Fibroblast of lung (primary cell): Measurements from ENCODE around the gene HOXC9. TPM values are rescaled to one million over a fixed set of nuclear protein-coding genes. Genes with fewer than 3 reads are reported as not detected.

ENCODE experiments used
- DNase-seq, 2 donors: peaks; one replicate each; pipeline versions ENCODE4 v3.0.0 to v3.0.0-alpha.2; 2010; ENCODE audit warnings: low read depth in 2 of 2
- H2AFZ ChIP-seq: 2 replicates; pipeline ENCODE4 v1.5.1; 2012; ENCODE audit warnings: low read length, control low read depth, inconsistent platforms
- H3K27ac ChIP-seq: 2 replicates; pipeline ENCODE4 v1.5.1; 2011; ENCODE audit warnings: low read length, control low read depth; ENCODE audit not compliant: insufficient read depth
- H3K27me3 ChIP-seq: 2 replicates; pipeline ENCODE4 v1.5.1; 2011; ENCODE audit warnings: mild to moderate bottlenecking, low read length; ENCODE audit not compliant: control insufficient read depth, insufficient read depth
- H3K36me3 ChIP-seq: 2 replicates; pipeline ENCODE4 v1.5.1; 2011; ENCODE audit warnings: low read length; ENCODE audit not compliant: control insufficient read depth, insufficient read depth
- H3K4me1 ChIP-seq: 2 replicates; pipeline ENCODE4 v1.5.1; 2011; ENCODE audit warnings: low read length; ENCODE audit not compliant: control insufficient read depth, insufficient read depth; ENCODE audit errors: extremely low read depth
- H3K4me2 ChIP-seq: 2 replicates; pipeline ENCODE4 v1.5.1; 2011; ENCODE audit warnings: low read length, control low read depth; ENCODE audit not compliant: insufficient read depth; ENCODE audit errors: extremely low read depth
- H3K4me3 ChIP-seq, 4 experiments: fragments of 200-600 bp in 1 of 4; sonication (generic) in 1 of 4; replicated peaks in 1 of 4; 2 replicates each; pipeline ENCODE4 v1.5.1; 2011 to 2016; ENCODE audit warnings: low read length in 4 of 4, low read depth in 3 of 4, mild to moderate bottlenecking in 3 of 4, control low read depth in 2 of 4, inconsistent platforms in 1 of 4, mixed read lengths in 1 of 4; ENCODE audit not compliant: insufficient read depth in 1 of 4; ENCODE audit errors: control extremely low read depth in 1 of 4
- H3K79me2 ChIP-seq: 2 replicates; pipeline ENCODE4 v1.5.1; 2012; ENCODE audit warnings: mild to moderate bottlenecking, low read length, inconsistent platforms; ENCODE audit not compliant: control insufficient read depth, insufficient read depth
- H3K9ac ChIP-seq: 2 replicates; pipeline ENCODE4 v1.5.1; 2011; ENCODE audit warnings: mild to moderate bottlenecking, low read length, control low read depth; ENCODE audit not compliant: insufficient read depth
- H3K9me3 ChIP-seq: 2 replicates; pipeline ENCODE4 v1.5.1; 2012; ENCODE audit warnings: low read depth, low read length; ENCODE audit not compliant: control insufficient read depth, insufficient read depth
- H4K20me1 ChIP-seq: 2 replicates; pipeline ENCODE4 v1.5.1; 2011; ENCODE audit warnings: low read length; ENCODE audit not compliant: control insufficient read depth, insufficient read depth; ENCODE audit errors: extremely low read depth
- EZH2 ChIP-seq: IDR thresholded peaks from 2 replicates; pipeline ENCODE4 v1.5.1; 2012; ENCODE audit warnings: low read length, control low read depth, mild to moderate bottlenecking; ENCODE audit errors: missing control alignments
- polyA plus RNA-seq, 2 donors: library from polyadenylated mRNA; depleted of rRNA in 1 of 2; stranded (reverse) in 1 of 2; unstranded in 1 of 2; fragments of >200 nt; gene quantifications; 2 replicates each; pipeline ENCODE4 v1.2.1, GENCODE V29; 2011 to 2012; ENCODE audit warnings: missing spikeins in 1 of 2
- total RNA-seq: library from RNA; depleted of rRNA; stranded (reverse); fragments of >200 nt; gene quantifications from 2 replicates; pipeline ENCODE4 v1.2.1, GENCODE V29; 2014
- TF ChIP-seq, protein P1 (sequence below), 2 donors: IDR thresholded peaks in 1 of 2; conservative IDR thresholded peaks in 1 of 2; 1 replicate in 1 of 2; 2 replicates in 1 of 2; pipeline ENCODE4 v1.5.1; 2011 to 2012; ENCODE audit warnings: low read length in 2 of 2, control low read depth in 1 of 2, inconsistent platforms in 1 of 2, low read depth in 1 of 2, mild to moderate bottlenecking in 1 of 2

Gene HOXC9
- total and polyA plus RNA-seq, 2 donors (not counting 1 experiment from before 2014, with no cell fraction given): 0.24 TPM; not detected in 1

- H3K4me2 ChIP-seq: no peak overlapping the region
- H3K27ac ChIP-seq: no peak overlapping the region
- H3K9me3 ChIP-seq: no peaks in the 10 kb centered on the region
- H3K9ac ChIP-seq: no peak overlapping the region
- H3K4me1 ChIP-seq: no peaks in the 10 kb centered on the region
- no peak overlapping the region for H2AFZ ChIP-seq
- DNase-seq: no peak
- TF ChIP-seq EZH2: peak; percentile 86
- TF ChIP-seq, protein P1, sequence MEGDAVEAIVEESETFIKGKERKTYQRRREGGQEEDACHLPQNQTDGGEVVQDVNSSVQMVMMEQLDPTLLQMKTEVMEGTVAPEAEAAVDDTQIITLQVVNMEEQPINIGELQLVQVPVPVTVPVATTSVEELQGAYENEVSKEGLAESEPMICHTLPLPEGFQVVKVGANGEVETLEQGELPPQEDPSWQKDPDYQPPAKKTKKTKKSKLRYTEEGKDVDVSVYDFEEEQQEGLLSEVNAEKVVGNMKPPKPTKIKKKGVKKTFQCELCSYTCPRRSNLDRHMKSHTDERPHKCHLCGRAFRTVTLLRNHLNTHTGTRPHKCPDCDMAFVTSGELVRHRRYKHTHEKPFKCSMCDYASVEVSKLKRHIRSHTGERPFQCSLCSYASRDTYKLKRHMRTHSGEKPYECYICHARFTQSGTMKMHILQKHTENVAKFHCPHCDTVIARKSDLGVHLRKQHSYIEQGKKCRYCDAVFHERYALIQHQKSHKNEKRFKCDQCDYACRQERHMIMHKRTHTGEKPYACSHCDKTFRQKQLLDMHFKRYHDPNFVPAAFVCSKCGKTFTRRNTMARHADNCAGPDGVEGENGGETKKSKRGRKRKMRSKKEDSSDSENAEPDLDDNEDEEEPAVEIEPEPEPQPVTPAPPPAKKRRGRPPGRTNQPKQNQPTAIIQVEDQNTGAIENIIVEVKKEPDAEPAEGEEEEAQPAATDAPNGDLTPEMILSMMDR (conservative IDR thresholded peaks at IDR 0.05 in 1 of 2, IDR thresholded peaks at IDR 0.05 in 1 of 2; ENCODE audit: low read depth in 1 of 2, low read length in 2 of 2): no peak
- H3K36me3 ChIP-seq: no peaks in the 10 kb centered on the region
- no peaks in the 10 kb centered on the region for H4K20me1 ChIP-seq
- H3K27me3 ChIP-seq: peaks cover 89% of the 10 kb centered on the region
- no peak overlapping the region for H3K4me3 ChIP-seq
- H3K79me2 ChIP-seq: no peaks in the 10 kb centered on the region
These were observed 13.1 kb upstream of the HOXC9 start for GRCh38 chr12:53986686-53987483.

- Histone ChIP-seq H2AFZ (no peak overlapping the region), H3K4me1 (no peaks in the 10 kb centered on the region), H3K4me3 (no peak overlapping the region), H3K27ac (no peak overlapping the region), H3K79me2 (no peaks in the 10 kb centered on the region), H3K36me3 (no peaks in the 10 kb centered on the region), H3K4me2 (no peak overlapping the region), H3K9ac (no peak overlapping the region), H3K9me3 (no peaks in the 10 kb centered on the region), H4K20me1 (no peaks in the 10 kb centered on the region), H3K27me3 (peaks cover 88% of the 10 kb centered on the region)
- TF ChIP-seq, protein P1 (conservative IDR thresholded peaks at IDR 0.05 in 1 of 2, IDR thresholded peaks at IDR 0.05 in 1 of 2; ENCODE audit: low read depth in 1 of 2, low read length in 2 of 2): no peak
- no peak for TF ChIP-seq EZH2
- DNase-seq: no peak
These were observed 12.2 kb upstream of the HOXC9 start for GRCh38 chr12:53987787-53988230.

DNA sequence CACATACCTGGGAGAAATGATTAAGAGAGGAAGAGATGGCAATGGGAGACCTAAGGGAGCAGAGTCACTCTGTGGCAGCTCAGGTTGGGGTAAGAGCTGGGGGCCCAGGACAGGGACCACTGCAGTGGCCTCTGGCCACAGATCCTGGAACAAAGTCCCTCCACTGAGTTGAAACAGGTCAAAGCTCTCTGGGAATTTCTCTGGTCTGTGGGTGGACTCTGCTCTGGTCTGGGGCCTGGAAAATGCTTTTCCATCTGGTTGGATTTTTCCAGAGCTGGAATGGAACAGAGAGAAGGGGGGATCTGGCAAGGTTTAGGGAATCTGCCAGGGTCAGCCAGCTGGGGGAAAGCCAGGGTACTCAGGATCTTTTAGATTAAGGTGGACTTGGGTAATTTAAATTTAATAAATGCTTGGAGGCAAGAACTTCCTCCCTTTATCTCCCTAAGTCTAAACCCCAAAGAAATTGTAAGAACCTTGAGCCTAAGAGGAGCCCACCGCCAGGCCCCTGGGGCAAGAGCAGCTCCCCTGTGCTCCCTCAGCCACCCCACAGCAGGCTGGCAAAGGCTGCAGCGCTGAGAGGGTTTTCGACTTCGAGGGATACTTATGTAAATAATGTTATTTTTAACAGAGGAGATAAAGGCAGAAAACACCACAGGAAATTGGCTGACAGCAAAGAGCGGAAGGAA is 11.3 kb upstream of the HOXC9 start:
- Histone ChIP-seq H3K9ac (no peak overlapping the region), H3K27me3 (peaks cover 88% of the 10 kb centered on the region), H2AFZ (no peak overlapping the region), H3K4me2 (no peak overlapping the region), H3K27ac (no peak overlapping the region), H3K4me3 (no peak overlapping the region), H4K20me1 (no peaks in the 10 kb centered on the region), H3K9me3 (no peaks in the 10 kb centered on the region), H3K36me3 (no peaks in the 10 kb centered on the region), H3K4me1 (no peaks in the 10 kb centered on the region), H3K79me2 (no peaks in the 10 kb centered on the region)
- TF ChIP-seq EZH2: no peak
- TF ChIP-seq, protein P1 (conservative IDR thresholded peaks at IDR 0.05 in 1 of 2, IDR thresholded peaks at IDR 0.05 in 1 of 2; ENCODE audit: low read depth in 1 of 2, low read length in 2 of 2): no peak
- DNase-seq: no peak
